B cell (primary cell): Measurements from ENCODE around the gene NKIRAS2. TPM values are rescaled to one million over a fixed set of nuclear protein-coding genes. Genes with fewer than 3 reads are reported as not detected.

Experiments
- ATAC-seq: fragments of 200-7000 bp; cut with Tn5 transposase; one replicate; pipeline ENCODE4 v1.10.0; 2021; ENCODE audit warnings: low read depth, mild to moderate bottlenecking, moderate number of reproducible peaks, moderate library complexity
- CTCF ChIA-PET: fragments of 350-600 bp; sonication (Branson Sonifier 250); formaldehyde crosslinking; loops from one replicate; lab custom pipeline; 2021; ENCODE audit warnings: antibody characterized with exemption, inconsistent platforms; lab: Charles Lee
- POLR2A ChIA-PET: fragments of 350-600 bp; sonication (Branson Sonifier 250); formaldehyde crosslinking; loops from one replicate; lab custom pipeline; 2021; ENCODE audit warnings: antibody characterized with exemption; lab: Charles Lee
- DNase-seq: peaks from one replicate; pipeline ENCODE4 v3.0.0; 2013
- H2AFZ ChIP-seq: 2 replicates; pipeline ENCODE4 v1.6.1; 2012; ENCODE audit warnings: mild to moderate bottlenecking, low read depth, low read length; ENCODE audit not compliant: insufficient read depth, poor library complexity, severe bottlenecking
- H3K27ac ChIP-seq, 2 donors: 1 replicate in 1 of 2; 2 replicates in 1 of 2; pipeline ENCODE4 v1.5.1; 2012 to 2013; ENCODE audit warnings: low read length in 2 of 2, mild to moderate bottlenecking in 2 of 2, moderate library complexity in 1 of 2
- H3K27me3 ChIP-seq, 4 experiments: fragments of 200-600 bp in 1 of 4; sonication (generic) in 1 of 4; replicated peaks in 1 of 4; 1 replicate in 2 of 4; 2 replicates in 2 of 4; pipeline versions ENCODE4 v1.6.1 to v1.7.0; 2013 to 2016; ENCODE audit warnings: low read length in 3 of 4, mild to moderate bottlenecking in 2 of 4, mixed read lengths in 1 of 4, moderate library complexity in 1 of 4; ENCODE audit not compliant: insufficient read depth in 4 of 4, control insufficient read depth in 3 of 4; ENCODE audit errors: control extremely low read depth in 1 of 4
- H3K36me3 ChIP-seq, 2 experiments: replicated peaks in 1 of 2; 1 replicate in 1 of 2; 2 replicates in 1 of 2; pipeline versions ENCODE4 v1.6.1 to v1.7.1; 2013; ENCODE audit warnings: low read length in 1 of 2; ENCODE audit not compliant: insufficient read depth in 2 of 2, control insufficient read depth in 1 of 2; ENCODE audit errors: control extremely low read depth in 1 of 2, extremely low read depth in 1 of 2
- H3K4me1 ChIP-seq, 2 donors: fragments of 200-600 bp in 1 of 2; sonication (generic) in 1 of 2; 1 replicate in 1 of 2; 2 replicates in 1 of 2; pipeline versions ENCODE4 v1.5.1 to v1.6.1; 2013 to 2017; ENCODE audit warnings: low read length in 2 of 2; ENCODE audit not compliant: control insufficient read depth in 2 of 2, insufficient read depth in 2 of 2
- H3K4me2 ChIP-seq: replicated peaks from 2 replicates; pipeline ENCODE3; 2012; ENCODE audit warnings: mild to moderate bottlenecking, low read depth, low read length; ENCODE audit not compliant: poor library complexity, severe bottlenecking
- H3K4me3 ChIP-seq, 5 experiments: fragments of 200-600 bp in 1 of 5; sonication (generic) in 1 of 5; 1 replicate in 3 of 5; 2 replicates in 2 of 5; pipeline versions ENCODE4 v1.5.1 to v1.7.0; 2011 to 2016; ENCODE audit warnings: low read length in 4 of 5, mild to moderate bottlenecking in 4 of 5, low read depth in 2 of 5, control low read depth in 1 of 5, moderate library complexity in 1 of 5; ENCODE audit not compliant: insufficient read depth in 1 of 5; ENCODE audit errors: control extremely low read depth in 1 of 5, extremely low read depth in 1 of 5
- H3K79me2 ChIP-seq: fragments of 200-600 bp; sonication (generic); one replicate; pipeline ENCODE4 v1.6.0; 2016; ENCODE audit warnings: low read length; ENCODE audit not compliant: control insufficient read depth, insufficient read depth
- H3K9ac ChIP-seq: fragments of 200-600 bp; sonication (generic); 2 replicates; pipeline ENCODE4 v1.6.1; 2017; ENCODE audit warnings: mild to moderate bottlenecking, low read length, moderate library complexity
- H3K9me3 ChIP-seq, 3 donors: one replicate each; pipeline versions ENCODE4 v1.6.1 to v1.7.1; 2013; ENCODE audit warnings: low read length in 2 of 3; ENCODE audit not compliant: control insufficient read depth in 2 of 3, insufficient read depth in 1 of 3; ENCODE audit errors: control extremely low read depth in 1 of 3
- H4K20me1 ChIP-seq: 2 replicates; pipeline ENCODE4 v1.6.0; 2012; ENCODE audit warnings: mild to moderate bottlenecking, low read length; ENCODE audit not compliant: insufficient read depth, control insufficient read depth, poor library complexity, severe bottlenecking
- H3K27ac Mint-ChIP-seq: one replicate; pipeline ENCODE4 v1.8.0; 2021; ENCODE audit warnings: mixed read lengths
- H3K27me3 Mint-ChIP-seq: one replicate; pipeline ENCODE4 v1.8.0; 2021; ENCODE audit warnings: mixed read lengths
- H3K4me1 Mint-ChIP-seq: one replicate; pipeline ENCODE4 v1.8.0; 2021; ENCODE audit warnings: mixed read lengths
- H3K4me3 Mint-ChIP-seq: one replicate; pipeline ENCODE4 v1.8.0; 2021; ENCODE audit warnings: mixed read lengths
- H3K9me3 Mint-ChIP-seq: one replicate; pipeline ENCODE4 v1.8.0; 2022; ENCODE audit warnings: mixed read lengths; ENCODE audit not compliant: insufficient read depth
- EZH2 ChIP-seq: IDR thresholded peaks from 2 replicates; pipeline ENCODE4 v1.6.1; 2012; ENCODE audit warnings: borderline replicate concordance, low read depth, mild to moderate bottlenecking, moderate library complexity, low read length; ENCODE audit not compliant: insufficient read depth, poor library complexity, severe bottlenecking
- WGBS: methylation state at CpG from one replicate; pipeline ENCODE4 v1.1.5; 2013; ENCODE audit warnings: missing lambda C conversion rate; ENCODE audit not compliant: insufficient coverage; 5-methylcytosine and 5-hydroxymethylcytosine counted together
- intact Hi-C: fragments of 100-400 bp; cut with micrococcal nuclease; formaldehyde crosslinking; loops from one replicate; pipeline ENCODE4 v1.10.0; 2022
- polyA plus RNA-seq: library from polyadenylated mRNA; depleted of rRNA; stranded (reverse); fragments of >200 nt; gene quantifications from 2 replicates; pipeline ENCODE4 v1.2.3, GENCODE V29; 2012
- total RNA-seq, 2 donors: library from RNA; stranded (reverse); fragments of 120-200 nt in 1 of 2; gene quantifications; 1 replicate in 1 of 2; 2 replicates in 1 of 2; pipeline versions ENCODE4 v1.2.3 to v1.2.4, GENCODE V29; 2013 to 2022
- TF ChIP-seq, protein P1 (sequence below): fragments of 200-600 bp; IDR thresholded peaks from one replicate; pipeline ENCODE4 v1.8.0; 2022; ENCODE audit warnings: antibody characterized with exemption, mild to moderate bottlenecking

NKIRAS2 gene
- total and polyA plus RNA-seq, 2 donors (not counting 1 experiment from before 2014, with no cell fraction given) = 22.0 to 29.2 TPM

DNA sequence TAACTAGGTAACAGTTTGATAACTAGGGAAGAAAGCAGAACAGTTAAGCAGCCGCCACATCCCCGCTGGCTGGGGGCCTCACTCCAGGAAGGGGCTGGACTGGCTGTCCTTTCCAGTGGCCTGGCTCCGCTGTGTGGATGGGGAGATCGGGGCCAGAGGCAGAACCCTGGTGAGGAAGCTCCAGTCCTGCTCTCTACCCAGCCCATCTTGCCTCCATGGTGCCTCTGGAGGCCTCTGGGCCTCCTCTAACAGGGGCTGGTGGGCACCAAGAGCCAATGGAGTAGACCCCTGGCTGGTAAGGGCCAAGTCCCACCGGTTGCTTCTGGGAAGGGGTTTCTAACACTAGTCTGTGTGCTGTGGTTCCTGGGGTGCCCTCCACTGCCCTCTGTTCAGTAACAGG lies 45.2 kb upstream of the NKIRAS2 start:
- Histone ChIP-seq H3K79me2 (peaks cover 16% of the 10 kb centered on the region), H3K9ac (no peak overlapping the region), H3K4me3 (no peak overlapping the region), H3K9me3 (peaks cover 0 to 3% (median 0%) of the 10 kb centered on the region in 3 donors), H3K27ac (no peak overlapping the region), H3K36me3 (peaks cover 5 to 68% of the 10 kb centered on the region in 2 experiments), H3K4me2 (no peak overlapping the region), H3K4me1 (peaks cover 11 to 39% of the 10 kb centered on the region in 2 donors), H2AFZ (no peak overlapping the region), H3K27me3 (no peaks in the 10 kb centered on the region), H4K20me1 (peaks cover 33% of the 10 kb centered on the region)
- intact Hi-C loops = no loop called here
- DNase-seq (no peak), ATAC-seq (no peak)
- Mint-ChIP-seq H3K9me3 (no peaks in the 10 kb centered on the region), H3K4me1 (peaks cover 37% of the 10 kb centered on the region), H3K4me3 (no peak overlapping the region), H3K27ac (peak overlapping the region; percentile 37), H3K27me3 (no peaks in the 10 kb centered on the region)
- TF ChIP-seq EZH2 = no peak
- TF ChIP-seq, protein P1, sequence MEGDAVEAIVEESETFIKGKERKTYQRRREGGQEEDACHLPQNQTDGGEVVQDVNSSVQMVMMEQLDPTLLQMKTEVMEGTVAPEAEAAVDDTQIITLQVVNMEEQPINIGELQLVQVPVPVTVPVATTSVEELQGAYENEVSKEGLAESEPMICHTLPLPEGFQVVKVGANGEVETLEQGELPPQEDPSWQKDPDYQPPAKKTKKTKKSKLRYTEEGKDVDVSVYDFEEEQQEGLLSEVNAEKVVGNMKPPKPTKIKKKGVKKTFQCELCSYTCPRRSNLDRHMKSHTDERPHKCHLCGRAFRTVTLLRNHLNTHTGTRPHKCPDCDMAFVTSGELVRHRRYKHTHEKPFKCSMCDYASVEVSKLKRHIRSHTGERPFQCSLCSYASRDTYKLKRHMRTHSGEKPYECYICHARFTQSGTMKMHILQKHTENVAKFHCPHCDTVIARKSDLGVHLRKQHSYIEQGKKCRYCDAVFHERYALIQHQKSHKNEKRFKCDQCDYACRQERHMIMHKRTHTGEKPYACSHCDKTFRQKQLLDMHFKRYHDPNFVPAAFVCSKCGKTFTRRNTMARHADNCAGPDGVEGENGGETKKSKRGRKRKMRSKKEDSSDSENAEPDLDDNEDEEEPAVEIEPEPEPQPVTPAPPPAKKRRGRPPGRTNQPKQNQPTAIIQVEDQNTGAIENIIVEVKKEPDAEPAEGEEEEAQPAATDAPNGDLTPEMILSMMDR = no peak
- 100% methylated on average over 4 of the region's 5 CpGs for WGBS
- POLR2A ChIA-PET = no interaction called here
- CTCF ChIA-PET = interaction anchor here (0.6 to 3.2 kb wide), 5 partner anchors 11 to 264 kb away, joined by 3 to 17 read pairs (median 7); partner anchors contain the start of gene DNAJC7
